Stimulated activated CD4-positive, alpha-beta T cell treated with anti-CD3 and anti-CD28 coated beads, TNF-alpha, amount 100 ng/mL, for 1 hour (primary cell): ENCODE results near the gene BABAM2.

Source experiments
- DNase-seq, 3 donors: peaks; one replicate each; pipeline ENCODE4 v3.0.0-alpha.2; 2020; ENCODE audit warnings: low read depth in 3 of 3, low spot score in 1 of 3

Gene BABAM2

DNA sequence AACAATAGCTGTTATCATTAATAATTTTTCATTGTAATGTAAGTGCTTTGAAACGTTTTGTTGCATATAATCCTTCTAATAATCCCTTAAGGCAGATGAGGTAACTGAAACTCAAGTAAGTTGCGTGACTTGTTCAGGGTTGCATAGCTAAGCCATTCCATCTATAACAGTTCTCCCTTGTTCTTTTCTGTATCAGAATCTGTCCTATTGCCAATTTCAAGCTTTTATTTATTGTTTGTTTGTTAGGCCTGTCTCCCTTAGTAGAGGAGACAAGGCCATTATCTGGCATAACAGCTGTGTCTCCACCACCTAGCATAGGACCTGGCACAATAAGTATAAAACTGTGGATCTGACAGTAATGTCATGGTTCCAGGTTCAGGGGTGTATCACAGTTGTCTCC is 19.4 kb downstream of the BABAM2 start:
- no peak for DNase-seq

- DNase-seq: no peak
These were observed 21.1 kb downstream of the BABAM2 start for GRCh38 chr2:27911458-27912210.

DNA sequence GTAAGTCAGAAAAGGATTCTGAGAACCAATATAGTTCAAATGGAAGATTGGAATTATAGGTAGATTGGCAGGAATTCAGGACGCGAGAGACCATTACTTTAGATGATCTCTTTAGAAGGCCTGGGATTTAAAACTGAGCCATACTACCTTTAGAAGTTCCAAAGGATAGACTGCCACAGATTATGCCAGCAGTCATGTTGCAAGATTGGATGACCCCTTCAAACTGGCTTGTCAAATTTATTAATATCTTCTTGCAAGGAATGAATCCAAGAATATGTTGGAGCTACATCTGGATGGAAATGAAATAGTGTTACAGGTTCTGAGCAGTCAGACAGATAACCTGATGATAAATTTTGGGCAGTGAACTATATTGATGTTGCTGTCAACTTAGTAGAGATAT is 22.0 kb downstream of the BABAM2 start:
- no peak for DNase-seq

- DNase-seq: no peak
These were observed 23.7 kb downstream of the BABAM2 start for GRCh38 chr2:27914041-27914804.

DNA sequence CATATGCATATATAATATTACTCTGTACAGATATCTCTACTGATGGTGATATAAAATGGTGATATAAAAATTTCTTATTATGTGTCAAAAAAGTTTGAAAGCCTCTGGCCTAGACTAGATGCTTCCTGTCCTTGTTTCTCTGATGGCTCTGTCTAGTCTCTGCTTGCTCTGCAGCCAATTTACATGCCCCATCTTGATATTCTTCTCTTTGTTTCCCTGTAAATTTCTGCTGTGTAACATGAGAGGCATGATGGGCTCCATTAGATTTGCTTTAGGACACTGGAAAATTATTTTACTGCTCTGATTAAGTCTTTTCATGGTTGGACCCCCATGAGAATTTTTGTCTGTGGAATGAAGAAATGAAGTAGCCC is 24.3 kb downstream of the BABAM2 start:
- DNase-seq: no peak

DNA sequence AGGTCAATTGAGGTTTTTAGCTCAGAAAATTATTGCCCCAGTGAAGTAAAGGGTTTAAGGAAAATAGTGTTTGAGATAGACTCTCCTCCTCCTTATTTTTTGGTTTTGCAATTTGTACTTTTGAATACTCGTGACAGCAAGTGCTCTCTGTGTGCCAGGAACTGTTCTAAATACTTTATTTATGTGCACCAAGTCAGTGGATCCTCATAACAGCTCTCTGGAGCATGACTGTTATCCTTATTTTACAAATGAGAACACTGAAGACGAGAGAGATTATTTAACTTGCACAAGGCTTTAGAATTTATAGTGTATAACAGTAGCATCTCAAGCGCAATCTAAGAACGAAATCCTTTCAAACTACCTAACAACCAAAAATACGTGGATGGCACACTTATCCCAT is 24.7 kb downstream of the BABAM2 start:
- no peak for DNase-seq

DNA sequence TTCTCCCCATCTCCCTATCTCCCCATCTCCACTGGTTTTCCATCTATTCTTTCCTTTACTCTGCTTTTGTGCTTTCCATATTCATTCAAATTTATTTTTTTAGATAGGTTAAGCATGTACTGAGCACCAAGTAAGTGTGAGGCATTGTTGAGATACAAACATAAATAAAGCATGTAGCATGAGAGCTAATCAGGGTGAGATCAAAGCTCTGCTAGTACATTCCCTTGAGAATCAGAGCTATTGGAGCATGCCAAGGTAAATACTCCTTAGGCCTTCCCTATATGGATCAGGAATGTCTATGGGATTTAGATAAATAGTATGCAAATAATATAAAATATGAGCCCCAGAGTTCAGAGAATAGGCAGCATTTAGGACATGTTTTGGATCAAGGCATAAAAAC is 25.3 kb downstream of the BABAM2 start:
- no peak for DNase-seq

GRCh38 chr2:27916293-27916995 is 25.9 kb downstream of the BABAM2 start:
- DNase-seq: no peak

DNA sequence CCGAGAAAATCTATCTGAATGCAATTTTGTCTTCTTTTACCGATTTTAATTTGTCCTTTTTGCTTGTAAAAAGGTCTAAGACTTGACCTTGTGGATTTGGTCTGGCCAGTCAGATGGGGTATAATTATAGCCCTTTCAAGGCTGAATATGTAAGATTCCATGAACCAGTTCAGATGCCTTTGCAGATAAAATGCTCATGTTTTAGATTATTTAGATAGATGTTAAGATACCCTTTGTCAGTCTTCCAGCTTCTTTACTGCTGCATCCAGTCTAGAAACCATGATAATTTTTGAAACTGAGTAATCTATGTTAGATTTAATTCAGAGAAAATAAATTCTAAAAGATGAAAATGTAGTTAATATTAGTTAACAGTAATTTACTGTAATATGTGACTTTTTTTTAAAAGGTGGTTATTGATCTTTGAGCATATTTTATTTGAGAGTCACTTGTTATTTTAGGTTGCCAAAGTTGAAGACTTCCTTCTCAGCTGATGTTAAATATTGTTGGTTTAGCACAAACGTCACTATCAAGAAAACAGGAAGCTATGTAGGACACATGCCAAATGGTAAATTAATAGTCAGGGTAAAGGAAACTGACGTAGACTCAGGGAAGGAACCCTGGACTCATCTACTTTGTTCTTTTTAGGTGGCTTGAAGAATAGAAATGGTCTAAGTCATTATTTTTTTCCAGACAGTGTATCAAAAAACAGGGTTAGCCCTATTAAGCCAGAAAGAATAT is 29.8 kb downstream of the BABAM2 start:
- no peak for DNase-seq

- no peak for DNase-seq
These were observed 30.9 kb downstream of the BABAM2 start for GRCh38 chr2:27921424-27921823.

DNA sequence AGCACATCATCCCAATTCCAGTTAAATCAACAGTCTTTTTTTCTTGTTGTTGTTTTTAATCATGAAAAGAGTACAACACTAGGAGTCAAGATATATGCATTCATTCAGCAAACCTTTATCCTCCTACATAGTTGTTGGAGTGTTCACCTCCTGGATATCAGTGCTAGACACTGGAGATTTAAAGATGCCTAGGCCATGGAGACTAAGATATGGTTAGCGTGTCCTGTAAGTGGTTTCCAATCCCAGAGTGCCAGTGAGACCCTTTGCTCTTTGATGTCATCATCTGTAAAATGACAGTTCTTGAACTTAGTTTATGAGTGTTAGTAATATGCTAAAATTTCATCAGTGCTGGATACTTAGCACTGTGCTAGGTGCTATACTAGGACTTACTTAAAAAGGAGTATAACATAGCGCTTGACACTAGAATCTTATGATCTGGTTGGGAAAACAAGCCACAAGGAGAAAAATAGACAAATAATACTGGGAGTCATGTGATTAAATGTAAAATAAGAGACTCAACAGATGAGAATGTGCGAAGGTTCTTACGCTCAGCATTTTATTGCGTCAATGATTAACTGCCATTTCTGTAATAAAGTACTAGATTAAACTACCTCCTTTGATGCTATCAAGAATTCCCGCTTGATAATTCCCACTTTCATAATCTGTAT is 31.5 kb downstream of the BABAM2 start:
- no peak for DNase-seq

GRCh38 chr2:27922842-27923241 is 32.3 kb downstream of the BABAM2 start:
- DNase-seq: no peak

DNA sequence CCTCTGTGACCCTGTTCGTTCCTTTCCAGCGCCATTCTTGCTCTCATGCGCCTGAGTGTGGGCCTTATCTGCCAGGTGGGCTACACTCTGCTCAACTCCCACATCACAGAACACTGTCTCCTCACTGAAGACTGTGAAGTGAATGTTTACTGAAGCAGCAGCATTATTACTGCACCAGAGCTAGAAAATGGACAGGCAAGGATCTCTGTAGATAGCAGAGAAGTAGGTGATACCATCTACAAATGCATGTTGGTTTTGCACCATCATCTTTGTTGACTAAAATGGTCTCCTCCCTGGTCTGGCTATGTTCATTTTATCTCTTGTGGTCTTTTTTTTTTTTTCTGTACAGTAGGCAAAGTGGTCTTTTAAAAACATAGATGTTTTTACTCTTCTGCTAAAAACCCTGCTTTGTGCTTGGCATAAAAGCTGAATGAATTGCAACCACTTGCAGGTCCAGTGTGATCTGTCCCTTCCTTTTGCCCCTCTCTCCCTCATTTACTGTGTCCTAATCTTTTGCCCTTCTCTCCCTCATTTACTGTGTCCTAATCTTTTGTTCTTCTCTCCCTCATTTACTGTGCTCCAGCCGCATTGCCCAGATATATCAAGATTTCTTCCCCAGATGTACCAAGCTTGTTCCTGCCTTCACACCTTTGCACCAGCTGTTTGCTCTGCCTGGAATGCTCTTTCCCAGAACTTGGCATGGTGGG is 35.4 kb downstream of the BABAM2 start:
- no peak for DNase-seq

DNA sequence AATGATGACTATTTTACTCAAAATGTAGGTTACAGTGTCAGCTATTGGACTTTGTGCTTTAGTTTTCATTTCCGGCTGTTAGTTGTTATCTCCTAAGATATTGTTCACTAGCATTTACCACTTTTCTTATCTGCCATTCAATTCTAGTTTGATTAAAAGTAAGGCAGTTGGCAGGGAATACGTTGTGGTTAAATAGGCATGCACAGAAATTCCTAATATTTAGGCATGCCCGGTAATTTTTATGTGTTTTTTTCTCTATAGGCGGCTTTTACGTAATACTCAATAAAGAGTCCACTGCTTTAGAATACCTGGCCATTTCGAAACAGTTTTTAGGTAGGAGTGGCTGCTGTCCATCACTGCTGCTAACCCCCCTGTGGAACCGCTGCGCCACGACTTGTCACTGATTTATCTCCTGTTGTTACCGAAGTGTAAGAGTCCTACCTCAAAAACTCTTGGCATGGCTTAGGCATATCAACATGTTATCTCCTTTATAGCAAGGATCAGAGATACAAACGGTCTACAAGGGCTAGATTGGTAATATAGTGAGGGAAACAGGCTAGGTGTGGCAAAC is 39.5 kb downstream of the BABAM2 start:
- no peak for DNase-seq

- DNase-seq: no peak
These were observed 40.9 kb downstream of the BABAM2 start for GRCh38 chr2:27931361-27931950.

DNA sequence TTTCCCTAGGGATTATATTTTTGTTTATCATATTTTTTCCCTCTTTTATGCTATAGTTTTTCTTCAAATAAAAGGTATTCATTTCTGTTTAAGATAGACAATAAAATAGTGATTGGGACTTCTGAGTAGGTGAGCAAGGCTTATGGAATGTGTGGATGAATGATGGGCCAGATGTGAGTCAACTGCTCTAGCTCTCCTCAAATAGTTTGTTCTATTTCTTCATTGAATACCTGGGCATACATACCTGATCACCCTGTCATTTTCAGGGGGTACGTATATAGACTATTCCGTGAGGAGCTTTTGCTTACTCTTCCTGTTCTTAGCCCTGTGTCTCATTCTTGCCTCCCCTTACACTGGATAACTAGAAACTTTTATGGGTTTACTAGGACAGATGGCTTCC is 41.9 kb downstream of the BABAM2 start:
- DNase-seq: no peak

DNA sequence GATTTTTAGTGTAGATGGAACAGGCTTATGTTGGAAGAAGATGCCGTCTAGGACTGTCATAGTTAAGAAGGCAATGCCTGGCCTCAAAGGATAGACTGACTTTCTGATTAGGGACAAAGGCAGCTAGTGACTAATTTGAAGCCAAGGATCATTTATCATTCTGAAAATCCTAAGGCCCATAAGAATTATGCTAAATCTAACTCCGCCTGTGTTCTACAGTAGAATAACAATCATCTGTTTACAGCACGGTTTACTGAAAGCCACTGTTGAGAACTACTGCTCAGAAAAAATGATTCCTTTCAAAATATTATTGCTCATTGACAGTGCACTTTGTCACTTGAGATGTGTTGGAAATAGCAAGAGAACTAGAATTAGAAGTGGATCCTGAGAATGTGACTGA is 44.5 kb downstream of the BABAM2 start:
- no peak for DNase-seq

GRCh38 chr2:27940090-27940671 is 49.7 kb downstream of the BABAM2 start:
- DNase-seq: no peak

- DNase-seq: no peak
These were observed 50.5 kb downstream of the BABAM2 start for GRCh38 chr2:27940982-27941381.
